HK-2 (cell line): ENCODE measurements around the gene SPTSSB.

ENCODE experiments used
- DNase-seq: peaks from one replicate; pipeline ENCODE4 v3.0.0-alpha.2; 2018; ENCODE audit not compliant: unreplicated experiment

Gene SPTSSB

GRCh38 chr3:161339517-161340500 is 31.5 kb downstream of the SPTSSB start:
- no peak for DNase-seq

GRCh38 chr3:161337311-161337710 is 34.0 kb downstream of the SPTSSB start:
- no peak for DNase-seq

- DNase-seq = no peak
These were observed 34.7 kb downstream of the SPTSSB start for GRCh38 chr3:161336661-161337060.

GRCh38 chr3:161333696-161334095 is 37.6 kb downstream of the SPTSSB start:
- no peak for DNase-seq

GRCh38 chr3:161332792-161333191 is 38.5 kb downstream of the SPTSSB start:
- no peak for DNase-seq

- no peak for DNase-seq
These were observed 46.3 kb downstream of the SPTSSB start for GRCh38 chr3:161325059-161325458.

- no peak for DNase-seq
These were observed 47.2 kb downstream of the SPTSSB start for GRCh38 chr3:161323926-161324621.

GRCh38 chr3:161322781-161323568 is 48.3 kb downstream of the SPTSSB start:
- DNase-seq = no peak

- DNase-seq = no peak
These were observed 50.5 kb downstream of the SPTSSB start for GRCh38 chr3:161320837-161321236.

- DNase-seq = no peak
These were observed 51.5 kb downstream of the SPTSSB start for GRCh38 chr3:161319867-161320266.

- DNase-seq = no peak
These were observed 54.2 kb downstream of the SPTSSB start for GRCh38 chr3:161317077-161317476.

- no peak for DNase-seq
These were observed 55.2 kb downstream of the SPTSSB start for GRCh38 chr3:161316006-161316689.

GRCh38 chr3:161314836-161315395 is 56.4 kb downstream of the SPTSSB start:
- no peak for DNase-seq

- no peak for DNase-seq
These were observed 60.5 kb downstream of the SPTSSB start for GRCh38 chr3:161310649-161311423.

- DNase-seq = no peak
These were observed 66.0 kb downstream of the SPTSSB start for GRCh38 chr3:161305095-161305991.

- no peak for DNase-seq
These were observed 74.5 kb downstream of the SPTSSB start for GRCh38 chr3:161296814-161297213.

GRCh38 chr3:161295325-161295724 is 76.0 kb downstream of the SPTSSB start:
- DNase-seq = peak; percentile 36
